Activated CD8-positive, alpha-beta memory T cell treated with anti-CD3 and anti-CD28 coated beads, Interleukin-2, amount 50 U/mL, for 24 hours (primary cell): ENCODE data around the gene SHROOM4.

Experiments used
- DNase-seq: peaks from one replicate; pipeline ENCODE4 v3.0.0-alpha.2; 2020; ENCODE audit errors: extremely low read depth

The SHROOM4 gene, protein sequence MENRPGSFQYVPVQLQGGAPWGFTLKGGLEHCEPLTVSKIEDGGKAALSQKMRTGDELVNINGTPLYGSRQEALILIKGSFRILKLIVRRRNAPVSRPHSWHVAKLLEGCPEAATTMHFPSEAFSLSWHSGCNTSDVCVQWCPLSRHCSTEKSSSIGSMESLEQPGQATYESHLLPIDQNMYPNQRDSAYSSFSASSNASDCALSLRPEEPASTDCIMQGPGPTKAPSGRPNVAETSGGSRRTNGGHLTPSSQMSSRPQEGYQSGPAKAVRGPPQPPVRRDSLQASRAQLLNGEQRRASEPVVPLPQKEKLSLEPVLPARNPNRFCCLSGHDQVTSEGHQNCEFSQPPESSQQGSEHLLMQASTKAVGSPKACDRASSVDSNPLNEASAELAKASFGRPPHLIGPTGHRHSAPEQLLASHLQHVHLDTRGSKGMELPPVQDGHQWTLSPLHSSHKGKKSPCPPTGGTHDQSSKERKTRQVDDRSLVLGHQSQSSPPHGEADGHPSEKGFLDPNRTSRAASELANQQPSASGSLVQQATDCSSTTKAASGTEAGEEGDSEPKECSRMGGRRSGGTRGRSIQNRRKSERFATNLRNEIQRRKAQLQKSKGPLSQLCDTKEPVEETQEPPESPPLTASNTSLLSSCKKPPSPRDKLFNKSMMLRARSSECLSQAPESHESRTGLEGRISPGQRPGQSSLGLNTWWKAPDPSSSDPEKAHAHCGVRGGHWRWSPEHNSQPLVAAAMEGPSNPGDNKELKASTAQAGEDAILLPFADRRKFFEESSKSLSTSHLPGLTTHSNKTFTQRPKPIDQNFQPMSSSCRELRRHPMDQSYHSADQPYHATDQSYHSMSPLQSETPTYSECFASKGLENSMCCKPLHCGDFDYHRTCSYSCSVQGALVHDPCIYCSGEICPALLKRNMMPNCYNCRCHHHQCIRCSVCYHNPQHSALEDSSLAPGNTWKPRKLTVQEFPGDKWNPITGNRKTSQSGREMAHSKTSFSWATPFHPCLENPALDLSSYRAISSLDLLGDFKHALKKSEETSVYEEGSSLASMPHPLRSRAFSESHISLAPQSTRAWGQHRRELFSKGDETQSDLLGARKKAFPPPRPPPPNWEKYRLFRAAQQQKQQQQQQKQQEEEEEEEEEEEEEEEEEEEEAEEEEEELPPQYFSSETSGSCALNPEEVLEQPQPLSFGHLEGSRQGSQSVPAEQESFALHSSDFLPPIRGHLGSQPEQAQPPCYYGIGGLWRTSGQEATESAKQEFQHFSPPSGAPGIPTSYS (N-terminal part only)

DNA sequence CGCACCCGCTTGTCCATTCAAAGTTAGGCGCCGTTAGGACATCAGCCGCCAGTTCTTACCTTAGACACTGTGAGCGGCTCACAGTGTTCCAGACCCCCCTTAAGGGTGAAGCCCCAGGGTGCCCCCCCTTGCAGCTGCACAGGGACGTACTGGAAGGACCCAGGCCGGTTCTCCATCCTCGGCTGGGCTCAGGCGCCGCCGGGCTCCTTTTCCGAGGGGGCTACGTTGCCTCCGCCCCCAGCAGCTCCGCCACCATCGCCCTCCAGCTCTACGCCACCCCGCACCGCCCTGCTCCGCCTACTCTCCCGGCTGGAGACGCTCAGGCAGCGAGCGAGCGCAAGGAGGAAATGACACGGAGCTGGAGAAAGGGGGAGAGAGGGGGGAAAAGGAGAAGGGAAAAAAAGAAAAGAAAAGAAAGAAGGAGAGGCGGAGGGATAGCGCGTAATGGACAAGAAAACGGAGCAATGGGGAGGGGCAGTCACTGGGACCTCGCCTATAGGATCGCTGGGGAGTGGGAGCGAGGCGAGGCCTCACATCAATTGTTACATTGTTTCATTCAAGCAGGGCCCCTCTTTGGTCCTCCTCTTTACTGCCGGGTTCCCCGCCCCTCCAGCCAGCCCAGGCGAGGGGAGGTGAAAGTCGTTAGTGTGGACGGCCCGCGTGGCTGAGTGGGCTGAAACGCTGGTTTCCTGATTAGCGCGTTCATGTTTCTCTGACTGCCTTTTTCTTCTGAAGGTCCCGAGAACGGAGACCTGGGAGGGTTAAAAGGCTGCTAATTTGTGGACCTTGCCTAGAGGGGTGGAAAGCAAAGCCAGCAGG is at the start of gene SHROOM4:
SHROOM4 (minus strand) TSS at position 352 of the 819 bp plus-strand sequence; CDS start at position 176, 176 bp downstream.
- no peak for DNase-seq

DNA sequence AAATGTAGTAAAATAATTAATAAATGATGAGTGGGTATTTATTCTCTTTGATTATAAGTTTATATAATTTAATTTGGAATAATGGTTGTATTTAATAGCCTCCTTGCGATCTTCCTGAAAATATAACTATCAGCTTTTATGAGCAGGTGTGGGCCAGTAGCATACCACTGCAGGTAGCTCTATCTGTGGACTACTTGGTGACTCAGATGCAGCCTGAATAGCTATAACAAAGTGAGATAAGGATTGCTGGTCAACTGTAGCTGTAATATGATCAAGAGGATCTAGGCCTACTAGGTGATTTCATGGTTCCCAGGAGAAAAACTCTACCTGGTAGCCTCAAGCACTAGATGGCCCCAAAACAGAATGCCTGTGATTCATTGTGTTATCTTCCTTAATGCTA is 49.5 kb upstream of the SHROOM4 start:
- DNase-seq: no peak

DNA sequence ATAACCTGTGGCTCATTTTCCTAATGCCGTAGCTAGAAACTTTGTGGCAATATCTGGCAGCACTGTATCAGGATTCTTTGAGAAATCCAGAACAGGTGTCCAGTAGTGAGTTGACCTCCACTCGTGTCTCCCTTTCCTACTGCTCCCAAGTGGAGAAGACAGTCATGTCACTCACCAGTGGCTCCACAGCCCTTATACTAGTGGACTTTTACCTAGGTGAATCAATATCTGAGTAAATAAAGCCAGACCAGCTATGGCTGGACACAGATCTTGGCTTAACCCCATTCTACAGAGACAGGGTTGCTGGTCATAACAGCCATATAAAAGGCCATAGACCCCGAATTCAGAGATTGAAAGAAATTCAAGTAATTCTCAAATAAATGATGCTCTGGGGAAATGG is 46.5 kb upstream of the SHROOM4 start:
- DNase-seq: no peak

DNA sequence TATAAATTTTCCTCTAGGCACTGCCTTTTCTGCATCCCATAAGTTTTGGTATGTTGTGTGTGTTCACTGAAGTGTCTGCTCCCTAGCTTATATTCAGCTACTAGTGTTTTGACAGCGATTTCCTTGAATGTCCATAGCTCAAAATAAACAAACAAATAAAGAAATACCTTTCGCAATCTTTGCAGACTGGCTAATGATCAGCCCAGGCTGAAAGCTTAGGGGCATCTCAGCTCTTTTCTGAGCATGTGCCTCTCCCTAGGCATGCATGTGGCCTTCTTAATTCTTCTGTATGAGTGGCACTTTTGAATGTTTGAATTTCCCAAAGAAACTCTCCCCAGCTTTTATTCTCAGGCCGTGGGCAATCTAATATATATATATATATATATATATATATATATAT is 44.6 kb upstream of the SHROOM4 start:
- DNase-seq: no peak

DNA sequence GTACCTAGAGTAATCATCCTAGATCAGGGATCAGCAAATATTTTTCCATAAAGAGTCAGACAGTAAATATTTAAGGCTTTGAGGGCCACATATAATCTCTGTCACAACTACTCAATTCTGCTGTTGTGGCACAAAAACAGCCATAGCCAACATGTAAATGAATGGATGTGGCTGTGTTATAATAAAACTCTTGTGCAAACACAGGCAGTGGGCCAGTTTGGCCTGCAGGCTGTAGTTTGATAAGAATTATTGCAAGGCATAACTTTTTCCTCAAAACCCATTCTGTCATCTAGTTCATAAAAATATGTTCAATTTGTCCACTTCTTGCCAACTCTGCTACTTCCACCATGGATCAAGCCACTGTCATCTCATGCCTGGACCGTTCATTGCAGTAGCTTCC is 39.4 kb upstream of the SHROOM4 start:
- DNase-seq: no peak

DNA sequence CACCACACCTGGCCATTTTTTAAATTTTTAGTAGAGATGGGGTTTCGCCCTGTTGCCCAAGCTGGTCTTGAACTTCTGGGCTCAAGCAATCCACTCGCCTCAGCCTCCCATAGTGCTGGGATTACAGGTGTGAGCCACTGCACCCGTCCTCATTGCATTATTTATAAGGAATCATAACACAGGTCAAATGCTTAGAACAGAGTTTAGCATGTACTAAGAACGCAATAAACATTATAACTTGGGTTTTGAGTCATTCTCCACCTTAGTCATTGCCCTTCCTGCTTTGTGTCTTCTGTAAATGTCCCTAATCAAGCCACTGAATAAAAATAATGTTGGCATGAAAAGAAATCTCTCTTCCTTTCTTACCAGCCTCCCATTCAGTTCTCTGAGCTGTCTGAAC is 38.5 kb upstream of the SHROOM4 start:
- no peak for DNase-seq

DNA sequence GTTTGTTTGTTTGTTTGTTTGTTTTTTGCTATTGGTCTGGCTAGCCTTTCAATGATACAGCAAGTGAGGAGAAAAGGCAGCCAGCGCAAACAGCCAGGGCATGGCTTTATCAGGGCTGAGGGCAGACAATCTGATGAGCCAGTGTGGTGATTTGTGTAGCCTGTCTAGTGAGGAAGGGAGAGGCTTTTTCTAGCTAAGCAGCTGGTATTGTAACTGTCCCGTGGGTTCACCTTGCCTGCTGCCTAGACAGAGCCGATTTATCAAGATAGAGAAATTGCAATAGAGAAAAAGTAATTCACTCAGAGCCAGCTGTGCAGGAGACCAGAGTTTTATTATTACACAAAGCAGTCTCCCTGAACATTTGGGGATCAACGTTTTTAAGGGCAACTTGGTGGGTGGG is 28.2 kb upstream of the SHROOM4 start:
- DNase-seq: no peak

DNA sequence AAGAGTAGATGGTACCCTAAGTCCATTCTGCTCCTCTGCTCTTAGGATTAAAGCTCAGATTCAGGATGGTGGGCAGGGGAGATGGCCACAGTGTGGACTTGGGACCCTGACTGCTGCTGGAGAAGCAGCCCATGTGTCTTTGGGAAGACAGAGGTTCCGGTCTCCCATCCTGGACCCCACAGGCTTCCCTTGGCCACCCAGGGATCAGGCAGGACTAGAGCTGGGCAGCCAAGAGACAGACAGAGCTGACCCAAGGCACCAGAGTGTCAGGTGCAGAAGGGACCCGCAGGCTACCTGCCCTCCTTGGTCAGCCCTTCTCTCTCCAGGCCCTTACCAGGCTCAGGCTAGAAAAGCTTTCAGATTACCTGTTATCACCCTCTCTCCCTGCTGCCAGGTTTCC is 25.7 kb upstream of the SHROOM4 start:
- no peak for DNase-seq

DNA sequence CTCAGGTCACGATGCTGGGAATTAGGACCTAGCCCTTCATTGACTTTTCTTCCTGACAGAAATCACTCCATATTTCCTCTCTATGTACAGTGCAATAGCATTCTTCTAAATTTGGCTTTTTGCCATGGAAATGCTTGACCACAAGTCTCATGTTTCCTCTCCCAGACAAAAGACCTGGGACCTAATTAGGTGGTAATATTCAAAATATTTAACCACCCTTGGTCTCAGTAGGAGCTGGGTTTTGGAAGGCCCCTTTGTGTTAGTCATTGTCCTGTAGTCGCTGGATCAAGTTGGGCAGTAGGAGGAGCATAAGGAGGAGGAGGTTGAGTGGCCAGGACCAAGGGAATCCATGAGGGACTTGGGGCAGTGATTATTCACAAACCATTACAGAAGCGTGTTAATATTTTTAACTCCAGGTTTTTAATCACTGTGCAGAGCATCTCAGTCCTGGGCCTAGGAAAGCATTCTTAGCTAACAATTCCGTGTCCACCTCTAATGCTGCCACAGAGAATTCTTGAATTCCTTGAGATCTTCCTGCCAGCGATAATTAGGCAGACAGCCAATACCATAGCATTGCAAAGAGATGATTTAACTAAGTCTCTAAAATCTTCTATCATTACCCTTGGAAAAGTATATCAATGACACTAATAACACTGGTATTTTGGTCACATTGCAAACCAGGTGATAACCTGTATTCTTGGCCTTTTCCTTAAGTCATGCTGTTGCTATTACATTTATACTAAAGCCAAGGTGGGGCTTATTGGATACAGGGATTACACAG is 25.0 kb upstream of the SHROOM4 start:
- DNase-seq: no peak

DNA sequence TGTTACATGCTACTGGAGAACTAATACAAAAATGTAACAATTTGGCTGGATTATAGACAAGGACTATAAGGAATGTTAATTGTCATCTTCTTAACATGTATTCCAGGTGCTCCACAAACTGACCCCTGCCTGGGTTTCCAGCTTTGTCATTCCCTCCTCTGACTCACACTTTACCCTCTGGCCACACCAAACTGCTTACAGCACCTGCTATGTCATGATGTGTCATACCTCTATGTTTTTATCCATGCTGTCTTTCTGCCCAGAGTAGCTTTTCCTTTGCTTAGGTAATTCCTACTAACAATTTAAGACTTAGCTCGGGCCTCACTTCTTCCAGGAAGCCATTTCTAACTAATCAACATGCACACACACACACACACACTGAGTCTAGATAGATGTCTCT is 14.0 kb upstream of the SHROOM4 start:
- DNase-seq: no peak

DNA sequence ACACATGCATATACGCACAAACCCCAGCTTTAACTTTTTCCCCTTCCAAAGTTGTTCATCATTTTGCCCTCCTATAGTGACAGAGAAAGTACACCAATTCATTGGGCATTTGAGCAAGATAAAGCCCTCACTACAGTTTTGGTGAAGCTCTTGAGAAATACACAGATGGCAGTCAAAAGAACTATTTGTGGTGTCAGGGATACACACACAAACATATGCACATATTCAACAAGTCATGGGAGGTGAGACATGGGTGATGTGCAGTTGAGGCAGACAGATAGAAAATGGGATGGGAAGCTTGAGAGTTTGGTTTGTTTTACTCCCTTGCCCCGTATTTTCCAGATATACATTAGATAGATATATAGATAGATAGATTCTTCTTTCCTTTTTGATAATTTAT is 11.8 kb upstream of the SHROOM4 start:
- DNase-seq: no peak

DNA sequence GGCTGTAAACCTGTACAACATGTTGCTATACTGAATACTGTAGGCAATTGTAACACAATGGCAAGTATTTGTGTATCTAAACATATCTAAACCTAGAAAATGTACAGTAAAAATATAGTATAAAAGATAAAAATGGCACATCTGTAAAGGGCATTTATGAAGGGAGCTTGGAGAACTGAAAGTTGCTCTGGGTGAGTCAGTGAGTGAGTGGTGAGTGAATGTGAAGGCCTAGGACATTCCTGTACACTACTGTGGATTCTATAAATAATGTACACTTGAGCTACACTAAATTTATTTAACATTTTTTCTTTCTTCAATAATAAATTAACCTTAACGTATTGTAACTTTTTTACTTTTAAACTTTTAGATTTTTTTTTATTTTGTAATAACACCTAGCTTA is 5.0 kb upstream of the SHROOM4 start:
- DNase-seq: no peak

DNA sequence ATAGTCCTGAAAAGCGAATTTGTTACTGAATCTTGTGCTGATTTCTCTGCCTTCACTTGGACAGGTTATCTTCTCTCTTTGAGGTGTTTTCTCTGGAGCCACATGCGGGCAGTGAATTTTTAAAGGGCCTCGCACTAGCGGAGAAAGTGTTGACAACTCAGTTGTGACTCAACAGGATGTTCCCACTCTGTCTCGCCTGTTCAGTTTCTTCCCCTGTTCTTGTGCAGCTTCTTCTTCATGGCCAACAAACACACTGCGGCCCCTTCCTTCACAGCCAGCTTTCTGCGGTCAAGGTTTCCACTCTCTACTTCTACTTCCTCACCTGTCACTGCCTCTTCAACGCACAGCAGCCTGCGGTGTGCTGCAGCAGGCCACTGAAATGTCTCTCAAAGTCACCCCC is 1.1 kb upstream of the SHROOM4 start:
- DNase-seq: no peak

DNA sequence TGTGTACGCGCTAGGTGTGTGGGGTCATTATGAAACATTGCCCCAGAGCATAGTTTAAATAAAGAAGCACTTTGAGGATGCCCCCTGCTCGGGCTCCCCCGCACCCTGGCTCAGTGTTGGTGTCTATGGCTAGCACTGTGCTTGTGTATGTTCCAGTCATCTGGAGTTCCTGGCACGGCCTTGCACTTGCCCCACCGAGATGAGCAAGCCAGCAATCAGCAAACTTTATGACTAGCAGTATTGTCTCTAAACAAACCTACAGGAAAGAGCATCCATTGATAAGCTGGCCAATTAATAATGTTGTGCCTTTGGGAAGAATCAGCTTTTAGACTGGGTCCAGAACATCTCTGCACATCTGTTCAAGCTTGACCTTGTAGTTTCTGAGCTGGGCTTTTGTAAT is 707 bp upstream of the SHROOM4 start:
- no peak for DNase-seq

DNA sequence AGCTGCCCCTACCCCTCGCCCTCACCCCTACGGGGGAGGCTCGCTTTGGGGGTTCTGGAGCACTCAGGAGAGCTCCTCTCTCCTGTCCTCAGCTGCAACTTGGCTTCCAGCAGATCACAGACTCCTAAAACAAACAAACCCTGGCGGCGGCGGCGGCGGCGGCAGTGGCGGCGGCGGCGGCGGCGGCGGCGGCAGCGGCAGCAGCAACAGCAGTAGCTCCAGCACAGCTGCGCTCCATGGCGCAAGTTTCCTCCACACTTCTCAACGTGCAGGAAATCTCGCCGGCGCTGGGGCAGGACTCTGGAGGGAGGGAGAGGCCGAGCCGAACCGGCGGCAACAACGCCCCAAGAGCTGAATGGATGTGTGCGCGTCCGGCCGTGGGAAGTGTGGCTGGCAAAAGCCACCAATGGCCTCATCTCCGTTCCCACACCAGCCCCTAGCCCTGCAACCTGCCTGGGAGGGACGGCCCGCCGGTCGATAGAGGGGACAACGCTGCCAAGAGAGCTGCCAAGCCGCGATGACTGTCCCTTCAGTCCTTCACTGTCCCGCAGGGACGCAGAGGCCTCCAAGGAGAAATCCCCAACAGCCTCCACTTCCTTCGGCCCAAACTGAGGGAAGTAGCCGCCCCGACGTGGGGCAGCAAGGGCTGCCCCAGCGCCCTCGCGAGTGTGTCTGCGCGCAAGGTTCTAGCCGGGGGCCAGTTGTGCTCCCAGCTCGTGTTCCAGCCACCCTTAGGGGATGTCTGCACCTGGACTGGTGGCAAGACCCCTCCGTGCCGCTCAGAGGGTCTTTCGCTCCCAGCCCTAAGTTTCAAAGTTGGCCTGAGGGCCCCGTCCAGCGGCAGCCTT is 775 bp downstream of the SHROOM4 start:
- no peak for DNase-seq

DNA sequence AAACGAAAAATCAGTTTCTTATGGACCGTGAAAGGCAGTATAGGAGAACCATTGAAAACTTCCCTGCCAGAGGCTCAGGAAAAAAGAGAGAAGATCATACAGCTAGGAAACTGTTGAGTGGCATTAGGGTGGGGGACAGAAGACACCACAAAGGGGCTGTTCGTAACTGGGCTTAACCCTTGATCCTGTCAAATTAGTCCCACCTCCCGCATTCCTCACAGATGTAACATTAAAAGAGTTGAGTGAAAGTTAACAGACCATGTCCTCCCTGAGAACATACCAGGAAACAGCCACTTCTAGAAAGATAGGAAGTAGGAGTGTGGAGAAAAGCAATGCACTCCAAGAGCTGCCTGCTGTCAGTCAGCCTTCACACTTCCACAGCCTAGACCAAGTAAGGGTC is 8.7 kb downstream of the SHROOM4 start:
- no peak for DNase-seq

DNA sequence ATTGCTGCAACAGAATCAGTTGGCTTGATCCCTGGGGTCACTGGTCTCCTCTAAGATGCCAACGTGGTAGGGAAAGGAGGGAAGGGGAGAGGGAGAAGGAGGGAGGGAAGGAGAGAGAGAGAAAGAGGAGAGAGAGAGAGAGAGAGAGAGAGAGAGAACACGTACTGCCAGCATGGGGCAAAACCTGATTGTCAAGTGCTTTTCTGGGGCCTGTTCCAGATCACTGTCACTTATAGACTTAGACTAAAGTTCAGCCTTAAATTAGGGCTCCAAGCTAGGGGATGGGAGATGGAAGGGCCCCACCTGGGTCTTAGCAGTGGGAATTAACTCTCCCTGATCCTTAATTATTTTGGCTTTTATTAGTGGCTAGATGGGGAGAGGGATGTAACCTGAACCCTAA is 12.9 kb downstream of the SHROOM4 start:
- no peak for DNase-seq

DNA sequence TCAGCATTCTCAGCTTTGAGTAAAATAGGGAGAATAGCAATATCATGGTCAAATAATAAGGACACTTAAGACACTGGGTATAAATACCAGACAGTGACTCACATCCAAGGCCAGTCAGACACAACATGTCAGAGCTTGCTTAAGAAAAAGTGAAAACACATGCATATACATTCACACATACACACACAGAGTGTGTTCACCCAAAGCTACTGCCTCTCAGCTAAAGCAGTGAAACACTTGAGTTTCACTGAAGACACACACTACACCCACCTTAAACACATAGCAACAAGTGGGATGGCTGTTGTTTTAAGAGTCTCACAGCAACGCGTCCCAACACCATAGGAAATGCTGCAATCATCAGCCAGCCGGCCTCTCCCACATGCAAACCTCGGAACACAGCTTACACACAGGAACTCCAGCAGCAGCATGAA is 14.4 kb downstream of the SHROOM4 start:
- DNase-seq: no peak

DNA sequence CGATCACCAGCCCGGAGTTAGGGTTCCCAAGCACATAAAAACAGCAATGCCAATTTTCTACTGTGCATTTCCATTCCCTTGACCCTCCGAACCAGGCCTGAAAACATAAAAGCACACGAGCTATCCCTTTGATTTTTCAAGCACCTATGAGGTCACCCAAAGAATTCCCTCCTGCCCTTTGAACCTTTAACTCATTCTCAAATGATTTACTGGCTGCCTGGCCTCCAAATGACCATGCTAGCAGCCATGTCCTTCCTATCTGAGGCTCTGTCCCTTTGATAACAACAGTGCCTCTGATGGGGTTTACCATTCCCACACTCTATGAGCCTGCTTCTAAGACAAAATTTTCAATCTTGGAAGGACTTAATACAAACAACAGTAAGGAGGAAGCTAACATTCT is 15.2 kb downstream of the SHROOM4 start:
- no peak for DNase-seq

DNA sequence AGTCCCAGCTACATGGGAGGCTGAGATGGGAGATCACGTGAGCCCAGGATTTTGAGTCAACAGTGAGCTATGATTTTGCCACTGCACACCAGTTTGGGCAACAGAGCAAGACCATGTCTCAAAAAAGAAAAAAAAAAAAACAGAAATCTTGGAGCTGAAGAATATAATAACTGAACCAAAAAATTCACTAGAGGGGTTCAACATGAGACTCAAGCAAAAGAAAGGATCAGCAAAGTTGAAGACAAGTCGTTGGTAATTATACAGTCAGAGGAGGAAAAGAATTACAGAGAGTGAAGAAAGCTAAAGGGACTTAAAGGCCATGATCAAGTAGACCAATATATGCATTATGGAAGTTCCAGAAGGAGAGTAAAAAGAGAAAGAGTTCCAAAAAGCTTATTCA is 26.9 kb downstream of the SHROOM4 start:
- DNase-seq: no peak
